Islet of Langerhans (tissue), 1 donor: Measurements from ENCODE around the gene HSFX4.
"Not testable (repeated sequence)": the region's sequence is repeated elsewhere in the genome, so short reads cannot be mapped to it uniquely, and the experiment has no call there.

Source experiments
- FAIRE-seq: peaks from one replicate; lab custom pipeline; 2011; peaks lifted over from hg19 to GRCh38; lab: Jason Lieb, UNC

Gene HSFX4, protein sequence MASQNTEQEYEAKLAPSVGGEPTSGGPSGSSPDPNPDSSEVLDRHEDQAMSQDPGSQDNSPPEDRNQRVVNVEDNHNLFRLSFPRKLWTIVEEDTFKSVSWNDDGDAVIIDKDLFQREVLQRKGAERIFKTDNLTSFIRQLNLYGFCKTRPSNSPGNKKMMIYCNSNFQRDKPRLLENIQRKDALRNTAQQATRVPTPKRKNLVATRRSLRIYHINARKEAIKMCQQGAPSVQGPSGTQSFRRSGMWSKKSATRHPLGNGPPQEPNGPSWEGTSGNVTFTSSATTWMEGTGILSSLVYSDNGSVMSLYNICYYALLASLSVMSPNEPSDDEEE

DNA sequence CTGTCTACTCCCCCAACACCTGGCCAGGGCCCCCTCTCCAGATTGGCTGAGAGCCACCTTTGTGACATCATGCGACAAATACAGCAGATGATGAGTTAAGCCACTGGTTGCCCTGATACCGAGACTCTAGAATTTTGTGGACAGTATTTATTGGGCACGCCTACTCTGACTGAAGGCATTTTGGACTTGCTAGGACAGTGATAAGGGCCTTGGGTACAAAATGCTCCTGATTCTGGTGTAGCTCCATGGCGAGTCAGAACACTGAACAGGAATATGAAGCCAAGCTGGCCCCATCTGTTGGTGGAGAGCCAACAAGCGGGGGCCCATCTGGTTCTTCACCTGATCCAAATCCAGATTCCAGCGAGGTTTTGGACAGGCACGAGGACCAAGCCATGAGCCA lies at the start of gene HSFX4:
HSFX4 (plus strand) TSS at position 174 of the 400 bp plus-strand sequence; CDS start at position 246, 72 bp downstream.
- not testable (repeated sequence) for FAIRE-seq

DNA sequence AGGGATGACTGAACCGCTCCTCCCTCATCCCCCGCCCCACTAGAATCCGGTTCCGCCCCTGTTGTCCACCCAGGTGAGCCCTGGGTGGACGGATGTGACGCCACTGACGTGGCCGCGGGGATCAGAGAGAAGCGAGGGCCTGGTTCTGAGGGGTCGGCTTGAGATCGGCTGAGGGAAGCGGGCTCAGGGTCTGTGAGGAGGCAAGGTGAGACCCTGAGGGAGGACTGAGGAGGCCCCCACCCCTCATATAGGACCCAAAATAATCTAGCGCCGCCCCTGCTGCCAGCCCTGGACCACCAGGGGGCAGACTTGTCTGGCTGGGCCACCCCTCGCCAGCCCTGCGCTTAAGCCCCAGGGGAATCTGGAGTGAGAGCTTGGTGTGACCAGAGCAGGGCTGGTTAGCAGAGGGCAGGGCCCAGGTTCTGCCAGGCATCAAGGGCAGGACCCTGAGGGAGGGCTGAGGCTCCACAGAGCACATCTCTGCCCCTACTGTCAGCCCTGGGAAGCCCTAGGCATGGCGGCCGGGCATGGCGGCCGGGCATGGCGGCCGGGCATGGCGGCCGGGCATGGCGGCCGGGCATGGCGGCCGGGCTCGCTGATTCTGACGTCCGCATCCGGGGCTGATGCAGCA lies 48.2 kb upstream of the HSFX4 start, which contains the start of gene MAGEA8:
MAGEA8 (plus strand) TSS at position 103 of the 631 bp plus-strand sequence. CDS start 3,090 bp downstream, outside the sequence.
- FAIRE-seq = no peak

DNA sequence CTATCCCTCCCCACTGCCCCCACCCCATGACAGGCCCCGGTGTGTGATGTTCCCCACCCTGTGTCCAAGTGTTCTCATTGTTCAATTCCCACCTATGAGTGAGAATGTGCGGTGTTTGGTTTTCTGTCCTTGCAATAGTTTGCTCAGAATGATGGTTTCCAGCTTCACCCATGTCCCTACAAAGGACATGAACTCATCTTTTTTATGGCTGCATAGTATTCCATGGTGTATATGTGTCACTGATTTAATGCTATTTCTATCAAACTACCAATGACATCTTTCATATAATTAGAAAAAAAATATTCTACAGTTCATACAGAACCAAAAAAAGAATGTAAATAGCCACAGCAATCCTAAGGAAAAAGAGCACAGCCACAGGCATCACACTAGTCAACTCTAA lies 38.5 kb upstream of the HSFX4 start:
- FAIRE-seq = not testable (repeated sequence)

DNA sequence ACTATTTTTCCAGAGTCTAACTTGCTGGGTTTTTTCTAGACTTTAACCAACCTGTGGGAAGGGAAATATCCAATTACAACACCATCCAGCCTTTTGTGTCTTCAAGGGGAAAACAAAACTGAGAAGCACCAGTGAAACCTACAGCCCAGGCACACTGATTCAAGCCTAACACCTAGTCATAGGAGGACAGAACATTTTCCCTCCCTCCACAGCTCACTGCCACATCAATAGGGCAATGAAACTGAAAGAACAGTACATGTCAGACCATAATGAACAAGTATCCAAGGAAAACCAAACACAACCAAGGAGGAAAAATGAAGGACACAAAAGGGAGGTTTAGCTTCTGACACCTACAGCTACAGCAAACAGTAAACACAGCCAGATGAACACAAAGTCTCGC lies 30.8 kb upstream of the HSFX4 start:
- FAIRE-seq = no peak

DNA sequence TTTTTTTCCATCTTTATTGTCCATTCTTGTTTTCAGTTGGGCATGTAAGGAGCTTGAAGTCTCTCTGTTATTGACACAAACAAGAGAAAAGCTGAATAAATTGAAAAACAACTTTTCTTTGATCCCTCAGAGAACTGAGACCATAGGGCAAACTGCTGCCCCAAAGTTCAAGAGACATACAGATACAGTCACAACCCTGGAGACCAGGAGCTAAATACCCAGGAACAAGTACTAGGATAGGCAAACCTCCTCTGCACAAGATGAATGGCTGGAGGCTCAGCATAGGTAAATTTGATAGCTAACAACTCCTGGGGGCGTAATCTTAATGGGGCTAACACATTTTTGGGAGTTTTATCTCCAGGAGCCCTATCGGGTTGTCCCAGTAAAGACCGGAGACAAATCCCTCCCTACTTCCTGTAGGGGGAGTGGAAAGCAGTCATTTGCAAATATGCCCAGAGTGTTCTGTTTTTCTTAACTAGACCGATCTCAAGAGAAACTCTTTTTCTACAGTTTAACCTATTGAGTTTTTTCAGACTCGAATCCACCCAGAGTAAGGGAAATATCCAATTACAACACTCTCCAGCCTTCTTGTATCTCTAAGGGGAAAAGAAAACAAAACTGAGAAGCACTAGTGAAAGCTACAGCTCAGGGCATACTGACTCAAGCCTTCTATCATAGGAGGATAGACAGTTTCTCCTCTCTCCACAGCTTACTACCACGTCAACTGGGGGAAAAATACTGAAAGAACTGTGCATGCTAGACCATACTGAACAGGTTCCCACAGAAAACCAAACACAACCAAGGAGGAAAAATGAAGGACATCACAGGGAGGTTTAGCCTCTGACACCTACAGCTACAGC lies 25.3 kb upstream of the HSFX4 start:
- no peak for FAIRE-seq

DNA sequence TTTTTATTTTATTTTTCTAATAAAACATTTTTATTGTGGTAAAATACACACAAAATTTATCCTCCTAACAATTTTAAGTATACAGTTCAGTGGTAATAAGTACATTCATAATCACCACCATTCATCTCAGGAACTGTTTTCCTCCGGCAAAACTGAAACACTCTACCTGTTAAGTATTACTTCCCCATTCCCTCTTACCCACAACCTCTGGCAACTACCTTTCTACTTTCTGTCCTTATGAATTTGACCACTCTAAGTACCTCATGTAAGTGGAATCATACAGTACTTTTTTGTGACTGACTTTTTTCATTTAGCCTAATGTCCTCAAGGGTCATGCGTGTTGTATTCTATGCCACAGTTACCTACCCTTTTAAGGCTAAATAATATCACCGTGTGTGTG lies 21.1 kb upstream of the HSFX4 start:
- no peak for FAIRE-seq

DNA sequence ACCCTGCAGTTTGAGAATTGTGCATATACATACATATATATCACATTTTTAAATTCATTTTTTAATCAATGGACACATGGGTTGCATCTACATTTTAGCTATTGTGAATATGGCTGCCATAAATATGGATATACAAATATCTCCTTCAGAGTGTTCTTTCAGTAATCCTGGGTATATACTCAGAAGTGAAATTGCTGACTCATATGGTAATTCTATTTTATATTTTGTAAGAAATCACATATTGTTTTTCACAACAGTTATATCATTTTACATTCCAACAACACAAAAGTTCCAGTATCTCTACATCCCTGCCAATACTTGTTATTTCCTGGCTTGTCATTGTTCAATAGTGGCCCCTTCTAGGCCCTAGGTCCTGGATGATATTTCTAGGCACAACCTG lies 20.6 kb upstream of the HSFX4 start:
- no peak for FAIRE-seq

DNA sequence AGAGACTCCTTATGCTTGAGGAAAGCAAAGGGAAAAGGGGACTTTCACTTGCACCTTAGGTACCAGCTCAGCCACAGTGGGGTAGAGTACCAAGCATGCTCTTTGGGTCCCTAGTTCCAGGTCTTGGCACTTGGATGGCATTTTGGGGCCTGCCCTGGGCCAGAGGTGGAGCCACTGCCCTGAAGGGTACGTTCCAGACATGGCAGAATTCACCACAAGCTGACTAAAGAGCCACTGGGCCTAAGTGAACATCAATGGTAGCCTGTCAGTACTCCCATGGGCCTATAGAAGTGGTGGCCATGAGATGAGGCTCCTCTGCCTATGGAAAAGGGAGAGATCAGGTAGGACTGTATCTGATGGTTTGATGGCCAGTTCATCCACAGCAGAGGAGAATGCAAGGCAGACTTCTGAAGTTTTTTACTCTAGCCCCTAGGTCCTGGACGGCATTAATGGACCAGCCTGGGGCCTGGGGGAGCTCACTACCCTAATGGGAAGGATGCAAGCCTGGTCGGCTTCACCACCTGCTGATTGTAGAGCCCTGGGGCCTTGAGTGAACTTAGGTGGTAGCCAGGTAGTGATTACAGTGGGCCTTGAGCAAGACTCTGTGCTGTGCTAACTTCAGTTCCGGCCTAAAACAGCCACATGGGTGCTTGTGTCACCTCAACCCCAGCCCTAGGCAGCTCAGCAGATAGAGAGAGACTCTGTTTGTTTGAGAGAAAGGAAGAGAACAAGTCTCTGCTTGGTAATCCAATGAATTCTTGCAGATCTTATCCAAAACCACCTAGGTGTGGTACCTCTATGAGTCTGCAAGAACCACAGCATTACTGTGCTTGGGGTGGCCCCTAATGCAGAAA lies 19.8 kb upstream of the HSFX4 start:
- FAIRE-seq = no peak

DNA sequence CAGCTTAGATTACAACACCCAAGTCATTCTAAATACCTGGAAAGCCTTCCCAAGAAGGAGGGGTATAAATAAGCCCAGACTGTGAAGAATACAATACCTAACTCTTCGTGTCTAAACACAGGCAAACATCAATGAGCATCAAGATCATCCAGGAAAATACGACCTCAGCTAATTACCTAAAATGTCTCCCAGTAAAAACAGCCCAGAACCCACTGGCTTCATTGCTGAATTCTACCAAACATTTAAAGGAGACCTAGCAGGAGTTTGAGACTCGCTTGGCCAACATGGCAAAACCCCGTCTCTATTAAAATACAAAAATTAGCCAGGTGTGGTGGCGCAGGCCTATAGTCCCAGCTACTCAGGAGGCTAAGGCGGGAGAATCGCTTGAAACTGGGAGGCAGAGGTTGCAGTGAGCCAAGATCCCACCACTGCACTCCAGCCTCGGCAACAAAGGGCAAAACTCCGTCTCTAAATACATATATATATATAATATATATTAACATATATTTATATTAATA lies 19.1 kb upstream of the HSFX4 start:
- FAIRE-seq = no peak

DNA sequence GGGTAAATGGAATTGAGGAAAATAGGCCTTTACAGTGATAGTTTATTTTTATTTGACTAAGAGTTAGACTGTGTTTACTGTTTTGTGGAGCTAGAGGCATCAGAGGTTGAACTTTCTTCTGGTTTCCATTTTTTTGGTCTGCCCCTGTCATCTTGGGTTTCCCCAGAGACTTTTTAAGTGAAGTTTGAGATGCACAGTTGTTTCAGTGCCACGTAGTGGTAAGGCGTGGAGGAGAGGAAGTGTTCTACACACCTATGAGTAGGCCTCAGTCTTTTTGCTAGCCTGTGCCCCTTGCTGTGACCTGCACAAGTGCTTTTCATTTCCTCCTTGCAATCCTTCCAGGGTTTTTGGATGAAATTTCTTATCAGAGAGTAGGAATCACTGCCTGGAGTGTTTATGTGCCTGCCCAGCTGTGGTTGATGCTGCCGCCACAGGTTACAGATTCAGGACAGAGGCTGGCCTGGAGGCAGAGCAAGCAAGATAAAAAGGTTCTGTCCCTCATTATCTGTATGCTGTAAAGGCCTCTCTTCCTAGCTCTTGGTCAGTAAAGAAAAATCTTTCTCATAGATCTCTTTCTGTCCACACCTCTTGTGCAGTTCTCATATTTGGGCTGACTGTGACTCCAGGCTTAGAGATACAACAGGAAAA lies 12.5 kb upstream of the HSFX4 start:
- FAIRE-seq = no peak

DNA sequence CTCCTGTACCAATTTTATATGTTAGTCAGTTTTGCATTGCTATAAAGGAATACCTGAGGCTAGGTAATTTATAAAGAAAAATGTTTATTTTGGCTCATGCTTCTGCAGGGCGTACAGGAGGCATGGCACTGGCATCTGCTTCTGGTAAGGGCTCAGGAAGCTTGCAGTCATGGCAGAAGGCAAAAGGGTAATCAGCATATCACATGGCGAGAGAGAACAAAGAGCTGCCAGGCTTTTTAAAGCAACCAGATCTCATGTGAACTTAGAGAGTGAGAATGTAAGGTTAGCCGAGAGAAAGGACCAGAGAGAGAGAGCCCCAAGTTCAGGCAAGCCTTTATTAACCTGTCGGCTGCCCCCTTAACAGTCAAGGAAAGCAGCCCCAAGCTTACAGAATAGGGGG lies 5.5 kb upstream of the HSFX4 start:
- not testable (repeated sequence) for FAIRE-seq

DNA sequence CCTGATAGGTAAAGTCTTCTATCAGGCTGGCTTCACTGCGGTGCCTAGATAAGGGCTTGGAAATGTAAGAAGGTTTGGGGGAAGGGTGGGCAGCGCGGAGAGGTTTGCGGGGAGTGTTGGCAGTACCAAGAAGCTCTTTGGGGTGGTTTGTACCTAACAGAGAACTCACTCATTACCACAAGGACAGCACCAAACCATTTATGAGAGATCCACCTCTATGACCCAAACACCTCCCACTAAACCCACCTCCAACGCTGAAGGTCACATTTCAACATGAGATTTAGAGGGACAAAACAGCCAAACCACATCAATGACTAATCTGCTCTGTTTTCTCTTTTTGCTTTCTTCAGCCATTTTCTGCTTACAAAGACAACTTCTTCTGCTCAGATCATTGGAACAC lies 4.9 kb upstream of the HSFX4 start:
- FAIRE-seq = not testable (repeated sequence)

DNA sequence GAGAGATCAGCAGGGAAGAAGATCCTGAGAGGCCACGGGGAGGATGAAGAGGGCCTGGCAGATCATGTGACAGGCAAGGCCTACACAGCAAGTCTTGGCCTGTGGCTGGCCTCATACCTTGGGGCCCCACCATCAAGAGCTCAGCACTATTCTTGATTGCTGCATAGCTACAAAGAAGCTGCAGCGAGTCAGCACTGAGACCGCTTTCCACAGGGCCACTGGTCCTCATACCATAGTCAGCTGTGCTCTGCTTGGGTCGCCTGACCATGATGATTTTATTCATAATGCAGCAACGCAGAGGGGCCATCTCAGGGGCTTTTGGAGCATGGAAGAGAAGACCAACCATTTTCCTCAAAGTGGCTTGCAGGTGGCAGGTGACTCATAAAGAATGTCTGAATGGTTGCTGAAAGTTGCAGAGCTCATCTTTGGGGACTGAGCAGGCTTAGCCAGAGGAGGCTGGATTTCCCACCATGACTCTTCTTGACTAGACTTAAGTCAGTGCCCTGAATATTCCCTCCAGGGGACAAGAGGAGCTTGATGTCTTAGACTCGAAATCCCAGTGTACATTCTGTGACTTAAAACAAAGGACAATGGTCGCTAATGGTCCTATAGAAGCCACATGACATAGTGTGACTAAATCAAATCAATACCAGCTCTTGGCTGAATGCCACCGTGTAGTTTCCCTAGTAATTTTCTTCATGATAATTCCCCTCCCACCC lies 2.0 kb upstream of the HSFX4 start:
- not testable (repeated sequence) for FAIRE-seq

DNA sequence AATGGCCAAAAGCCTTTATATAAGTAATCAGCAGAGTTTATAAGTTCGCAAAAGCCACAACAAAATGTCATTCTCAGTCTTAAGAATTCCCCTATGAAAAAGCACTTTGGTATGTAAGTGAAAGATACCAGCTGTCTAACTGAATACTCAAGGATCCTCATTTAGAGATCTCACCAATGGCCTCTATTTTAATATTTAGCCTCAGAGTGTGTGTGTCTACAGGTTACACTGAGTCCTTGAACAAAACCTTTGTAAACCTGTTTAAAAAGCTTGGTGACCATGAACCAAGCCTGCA lies 1.5 kb upstream of the HSFX4 start:
- not testable (repeated sequence) for FAIRE-seq

DNA sequence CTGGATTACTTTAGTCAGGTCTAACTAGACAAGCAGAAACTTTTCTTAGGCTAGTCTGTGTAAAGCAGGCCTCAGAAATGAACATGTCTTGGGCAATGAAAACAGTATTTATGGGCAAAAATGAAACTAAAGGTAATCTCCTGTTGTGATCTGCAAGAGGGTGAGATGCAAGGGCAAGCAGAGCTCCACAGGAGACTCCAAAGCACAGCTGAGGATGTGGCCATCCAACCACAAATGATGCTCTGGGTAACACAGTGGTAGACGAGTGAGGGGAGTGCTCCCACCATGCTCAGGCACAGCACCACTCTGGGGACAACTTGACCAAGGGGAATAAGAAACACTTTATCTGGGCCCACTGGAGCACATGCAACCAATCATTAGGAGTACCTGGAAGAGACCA lies 738 bp upstream of the HSFX4 start:
- FAIRE-seq = not testable (repeated sequence)

DNA sequence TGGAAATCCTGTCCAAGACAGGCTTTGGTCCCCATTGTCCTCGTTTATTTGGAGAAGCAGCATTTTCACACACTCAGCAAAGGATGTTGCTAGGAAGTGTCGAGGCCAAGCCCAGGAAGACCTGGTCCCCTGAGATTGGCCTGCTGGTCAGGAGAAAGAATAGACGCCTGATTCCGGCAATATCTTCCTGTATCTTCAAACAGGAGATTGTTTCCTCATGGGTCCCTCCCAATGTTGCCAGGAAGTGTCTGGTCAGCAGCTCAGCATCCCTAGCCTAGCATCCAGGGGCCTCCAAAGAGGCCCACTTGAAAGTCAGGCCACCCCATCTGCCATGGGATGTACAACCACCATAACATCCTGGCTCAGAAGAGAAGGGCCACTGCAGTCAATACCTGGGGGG lies 2.0 kb downstream of the HSFX4 start:
- FAIRE-seq = not testable (repeated sequence)

DNA sequence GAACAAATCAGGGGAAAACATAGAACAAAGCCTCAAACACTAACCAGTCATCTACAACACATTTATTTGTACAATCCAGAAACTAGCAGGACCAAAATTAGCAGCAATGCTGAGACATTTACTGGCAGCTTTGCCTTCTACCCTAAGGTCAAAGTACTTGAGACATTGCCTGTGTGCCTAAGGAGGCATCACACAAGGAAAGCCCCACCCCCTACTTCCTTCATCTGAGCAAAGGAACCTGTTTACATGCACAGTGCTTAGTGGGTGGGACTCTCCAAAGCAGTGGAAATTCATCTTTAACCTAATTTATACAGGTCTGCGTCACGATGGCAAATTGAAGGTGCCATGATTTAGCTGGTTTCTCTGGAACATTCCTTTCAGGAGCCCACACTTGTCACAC lies 2.8 kb downstream of the HSFX4 start:
- FAIRE-seq = not testable (repeated sequence)

DNA sequence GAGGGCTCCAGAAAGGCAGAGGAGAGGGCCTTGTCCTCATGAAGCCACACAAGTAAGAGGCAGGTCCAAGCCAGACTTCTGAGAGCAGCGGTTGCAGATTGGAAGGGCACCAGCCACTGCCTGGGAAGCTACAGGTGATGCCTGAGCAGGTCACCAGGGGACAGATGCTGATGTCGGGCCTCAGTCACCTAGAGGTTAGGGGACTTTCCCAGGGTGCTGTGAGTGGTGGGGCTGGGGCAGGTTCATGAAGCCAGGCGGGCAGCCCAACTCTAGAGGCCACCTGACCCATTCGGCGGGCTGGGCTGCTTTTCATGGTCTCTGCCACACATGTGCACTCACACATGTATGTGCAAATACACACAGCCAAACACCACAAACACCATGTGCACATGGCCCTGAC lies 3.6 kb downstream of the HSFX4 start:
- not testable (repeated sequence) for FAIRE-seq

DNA sequence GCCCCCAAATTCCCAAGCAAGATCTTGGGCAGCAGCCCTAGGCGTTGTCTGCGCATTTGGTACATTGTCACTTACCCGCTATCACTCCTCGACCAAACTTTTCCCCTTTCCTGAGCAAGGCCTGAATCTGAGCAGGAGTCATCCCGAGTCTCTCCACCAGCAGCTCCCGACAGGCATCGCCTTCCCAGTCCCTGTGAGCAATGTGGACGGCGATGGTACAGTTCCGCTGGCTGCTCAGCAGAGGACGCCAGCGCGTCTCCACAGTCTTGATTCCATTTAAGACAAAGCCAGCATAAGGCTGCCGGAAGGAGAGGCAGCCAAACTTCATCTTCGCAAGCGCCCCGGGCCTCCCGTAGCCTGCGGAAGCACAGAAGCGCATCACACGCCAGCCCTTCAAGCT lies 4.2 kb downstream of the HSFX4 start:
- not testable (repeated sequence) for FAIRE-seq

DNA sequence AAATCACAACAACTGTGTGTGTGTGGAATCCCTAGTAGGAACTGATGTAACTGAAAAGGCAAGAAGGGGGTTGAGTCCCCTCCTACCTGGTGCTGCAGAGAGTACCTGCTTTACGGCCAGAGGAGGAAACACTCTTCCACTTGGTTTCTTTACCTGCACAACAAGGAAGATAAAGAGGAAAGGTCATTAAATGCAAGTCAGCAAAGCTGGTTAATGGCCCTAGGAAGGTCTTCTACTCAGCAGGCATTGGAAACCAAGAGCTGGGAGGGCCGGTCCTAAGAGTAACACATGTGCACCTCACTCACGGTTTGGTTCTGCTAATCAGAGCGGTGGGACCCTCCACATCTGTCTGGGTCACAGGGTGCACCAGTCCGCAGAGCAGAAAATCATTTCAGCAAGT lies 8.0 kb downstream of the HSFX4 start:
- not testable (repeated sequence) for FAIRE-seq
